ENCODE results near the gene FBXO24. TPM values are rescaled to one million over a fixed set of nuclear protein-coding genes. Genes with fewer than 3 reads are reported as not detected.

Gene FBXO24
- total RNA-seq, 1 experiment from 2014 or later, result 0.66 TPM

DNA sequence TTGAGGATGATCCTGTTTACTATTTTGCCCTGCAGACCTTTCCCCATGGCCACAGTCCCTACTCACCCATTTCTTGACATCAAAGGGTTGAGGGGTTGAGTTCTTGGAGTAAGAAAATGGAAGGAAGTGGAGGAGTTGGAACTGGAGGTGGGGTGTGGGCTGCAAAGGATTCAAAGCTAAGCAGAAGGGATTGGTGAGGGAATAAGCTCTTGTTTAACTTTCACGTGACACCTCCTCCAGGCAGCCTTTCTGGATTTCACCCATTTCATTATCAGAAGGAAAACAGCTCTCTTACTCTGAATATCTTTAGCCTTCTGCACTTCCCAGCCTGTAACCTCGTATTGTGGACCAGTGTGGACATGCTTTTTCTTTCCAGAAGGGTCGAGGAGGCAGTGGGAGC lies 39.9 kb downstream of the FBXO24 start:
- CTCF ChIA-PET, result interaction anchor here (0.5 to 0.7 kb wide), 3 partner anchors 8 to 33 kb away, joined by 3 to 7 read pairs (median 3); no protein-coding TSS in a partner anchor
- Mint-ChIP-seq H3K36me3 (ENCODE audit: insufficient read depth, unreplicated experiment) (no peaks in the 10 kb centered on the region), H3K4me1 (ENCODE audit: low read depth, unreplicated experiment) (no peaks in the 10 kb centered on the region), H3K9me3 (ENCODE audit: low read depth, unreplicated experiment) (no peaks in the 10 kb centered on the region), H3K27me3 (ENCODE audit: unreplicated experiment) (no peaks in the 10 kb centered on the region), H3K4me3 (ENCODE audit: low read depth, unreplicated experiment) (no peak overlapping the region), H3K27ac (ENCODE audit: unreplicated experiment) (no peak overlapping the region)
- intact Hi-C loops (cut with micrococcal nuclease; ENCODE audit: unreplicated experiment), result no loop called here
- TF ChIP-seq, protein P1, sequence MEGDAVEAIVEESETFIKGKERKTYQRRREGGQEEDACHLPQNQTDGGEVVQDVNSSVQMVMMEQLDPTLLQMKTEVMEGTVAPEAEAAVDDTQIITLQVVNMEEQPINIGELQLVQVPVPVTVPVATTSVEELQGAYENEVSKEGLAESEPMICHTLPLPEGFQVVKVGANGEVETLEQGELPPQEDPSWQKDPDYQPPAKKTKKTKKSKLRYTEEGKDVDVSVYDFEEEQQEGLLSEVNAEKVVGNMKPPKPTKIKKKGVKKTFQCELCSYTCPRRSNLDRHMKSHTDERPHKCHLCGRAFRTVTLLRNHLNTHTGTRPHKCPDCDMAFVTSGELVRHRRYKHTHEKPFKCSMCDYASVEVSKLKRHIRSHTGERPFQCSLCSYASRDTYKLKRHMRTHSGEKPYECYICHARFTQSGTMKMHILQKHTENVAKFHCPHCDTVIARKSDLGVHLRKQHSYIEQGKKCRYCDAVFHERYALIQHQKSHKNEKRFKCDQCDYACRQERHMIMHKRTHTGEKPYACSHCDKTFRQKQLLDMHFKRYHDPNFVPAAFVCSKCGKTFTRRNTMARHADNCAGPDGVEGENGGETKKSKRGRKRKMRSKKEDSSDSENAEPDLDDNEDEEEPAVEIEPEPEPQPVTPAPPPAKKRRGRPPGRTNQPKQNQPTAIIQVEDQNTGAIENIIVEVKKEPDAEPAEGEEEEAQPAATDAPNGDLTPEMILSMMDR (IDR thresholded peaks at IDR 0.05; ENCODE audit: unreplicated experiment), result no peak
- BruUV-seq (replicated peaks), result no TSS peak
- no peak for DNase-seq

DNA sequence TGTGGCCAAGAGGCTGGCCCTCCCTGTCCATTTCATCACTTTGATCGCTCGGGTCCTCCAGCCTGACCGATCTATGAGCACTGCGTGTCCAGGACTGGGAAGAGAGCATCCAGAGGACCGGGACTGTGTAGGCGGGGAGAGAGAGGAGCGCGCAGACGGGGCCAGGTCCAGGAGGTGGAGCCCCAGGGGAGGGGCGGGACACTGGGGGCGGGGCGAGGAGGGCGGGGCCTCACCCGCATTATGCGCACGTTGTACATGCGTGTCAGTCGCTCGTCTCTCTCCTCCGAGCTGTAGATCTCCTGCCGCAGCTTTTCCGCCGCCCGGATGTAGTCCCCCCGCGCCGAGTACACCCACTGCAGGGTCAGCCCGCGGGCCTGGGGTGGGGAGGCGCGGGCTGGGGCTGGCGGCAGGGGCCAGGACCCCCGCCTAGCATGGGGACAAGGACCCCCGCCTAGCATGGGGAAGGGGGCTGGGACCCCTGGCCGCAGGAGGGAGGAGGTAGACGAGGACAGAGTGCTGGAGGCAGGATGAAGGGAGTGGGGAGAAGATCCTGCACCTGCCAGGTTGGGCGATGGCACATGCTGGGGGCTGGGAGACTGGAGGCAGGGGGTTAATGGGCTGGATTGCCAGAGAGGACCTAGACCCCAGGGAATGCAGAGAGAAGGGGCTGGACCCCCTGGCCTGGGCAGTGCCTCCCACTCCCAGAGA lies 40.6 kb downstream of the FBXO24 start:
- Mint-ChIP-seq H3K27me3 (ENCODE audit: unreplicated experiment) (no peaks in the 10 kb centered on the region), H3K36me3 (ENCODE audit: insufficient read depth, unreplicated experiment) (no peaks in the 10 kb centered on the region), H3K9me3 (ENCODE audit: low read depth, unreplicated experiment) (no peaks in the 10 kb centered on the region), H3K4me3 (ENCODE audit: low read depth, unreplicated experiment) (no peak overlapping the region), H3K27ac (ENCODE audit: unreplicated experiment) (no peak overlapping the region), H3K4me1 (ENCODE audit: low read depth, unreplicated experiment) (no peaks in the 10 kb centered on the region)
- BruUV-seq (replicated peaks), result no TSS peak
- peak; percentile 29 for DNase-seq
- intact Hi-C loops (cut with micrococcal nuclease; ENCODE audit: unreplicated experiment), result no loop called here
- TF ChIP-seq, protein P1 (IDR thresholded peaks at IDR 0.05; ENCODE audit: unreplicated experiment), result no peak
- CTCF ChIA-PET, result interaction anchor here (0.7 to 1.2 kb wide), 3 partner anchors 8 to 13 kb away, joined by 3 to 7 read pairs (median 3); no protein-coding TSS in a partner anchor

DNA sequence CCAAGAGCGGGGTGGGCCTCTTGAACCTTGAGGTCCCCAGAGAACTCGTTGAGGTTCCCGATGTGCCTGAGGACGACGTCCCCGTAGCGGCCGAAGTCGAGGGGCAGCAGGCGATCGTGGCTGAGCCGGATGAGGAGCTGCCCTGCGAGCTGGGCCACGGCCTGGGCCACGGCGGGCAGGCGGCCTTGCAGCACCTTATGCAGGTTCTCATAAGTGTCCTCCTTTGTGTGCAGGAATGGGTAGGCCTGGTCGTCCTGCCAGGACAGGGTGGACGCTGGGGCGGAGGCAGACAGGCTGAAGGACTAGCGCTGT lies 41.1 kb downstream of the FBXO24 start:
- CTCF ChIA-PET, result interaction anchor here (1.2 kb wide), 1 partner anchor 10 kb away, joined by 3 read pairs; no protein-coding TSS in a partner anchor
- Mint-ChIP-seq H3K4me1 (ENCODE audit: low read depth, unreplicated experiment) (no peaks in the 10 kb centered on the region), H3K27me3 (ENCODE audit: unreplicated experiment) (no peaks in the 10 kb centered on the region), H3K36me3 (ENCODE audit: insufficient read depth, unreplicated experiment) (no peaks in the 10 kb centered on the region), H3K4me3 (ENCODE audit: low read depth, unreplicated experiment) (no peak overlapping the region), H3K9me3 (ENCODE audit: low read depth, unreplicated experiment) (no peaks in the 10 kb centered on the region), H3K27ac (ENCODE audit: unreplicated experiment) (no peak overlapping the region)
- DNase-seq, result no peak
- BruUV-seq (replicated peaks), result no TSS peak
- intact Hi-C loops (cut with micrococcal nuclease; ENCODE audit: unreplicated experiment), result no loop called here
- TF ChIP-seq, protein P1 (IDR thresholded peaks at IDR 0.05; ENCODE audit: unreplicated experiment), result no peak

DNA sequence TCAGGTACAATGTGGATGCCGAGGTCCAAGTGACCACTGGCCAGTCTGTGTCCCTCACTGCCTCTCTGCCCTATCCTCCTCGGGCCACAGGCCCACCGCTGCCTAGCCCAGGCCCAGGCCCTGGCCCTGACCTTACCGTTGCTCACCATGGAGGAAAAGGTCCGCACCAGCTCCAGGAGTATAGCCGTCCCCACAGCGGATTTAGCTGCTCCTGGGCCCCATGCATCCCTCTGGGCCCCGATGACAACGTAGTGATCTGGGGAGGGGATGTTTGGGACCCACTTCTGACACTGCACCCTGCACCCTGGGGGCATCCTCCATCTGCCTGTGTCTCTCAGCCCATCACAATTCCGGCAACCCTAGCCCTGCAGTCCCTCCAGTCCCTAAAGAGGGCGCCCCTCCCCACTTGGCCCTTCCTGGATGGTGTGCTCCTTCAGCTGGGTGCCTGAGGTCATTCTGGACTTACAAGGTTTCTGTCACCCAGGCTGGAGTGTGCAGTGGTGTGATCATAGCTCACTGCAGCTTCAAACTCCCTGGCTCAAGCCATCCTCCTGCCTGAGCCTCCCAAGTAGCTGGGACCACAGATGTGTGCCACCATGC lies 43.1 kb downstream of the FBXO24 start:
- Mint-ChIP-seq H3K27ac (ENCODE audit: unreplicated experiment) (no peak overlapping the region), H3K4me1 (ENCODE audit: low read depth, unreplicated experiment) (no peaks in the 10 kb centered on the region), H3K36me3 (ENCODE audit: insufficient read depth, unreplicated experiment) (peaks cover 15% of the 10 kb centered on the region), H3K9me3 (ENCODE audit: low read depth, unreplicated experiment) (no peaks in the 10 kb centered on the region), H3K4me3 (ENCODE audit: low read depth, unreplicated experiment) (no peak overlapping the region), H3K27me3 (ENCODE audit: unreplicated experiment) (no peaks in the 10 kb centered on the region)
- DNase-seq, result peak; percentile 38
- BruUV-seq (replicated peaks), result no TSS peak
- intact Hi-C loops (cut with micrococcal nuclease; ENCODE audit: unreplicated experiment), result no loop called here
- CTCF ChIA-PET, result interaction anchor here (1.0 kb wide), 1 partner anchor 17 kb away, joined by 4 read pairs; the partner anchor contains the start of gene MOSPD3
- TF ChIP-seq, protein P1 (IDR thresholded peaks at IDR 0.05; ENCODE audit: unreplicated experiment), result no peak

Measured in Calu3 (cell line).